ENCODE data around the gene PTGR2.

PTGR2 gene

DNA sequence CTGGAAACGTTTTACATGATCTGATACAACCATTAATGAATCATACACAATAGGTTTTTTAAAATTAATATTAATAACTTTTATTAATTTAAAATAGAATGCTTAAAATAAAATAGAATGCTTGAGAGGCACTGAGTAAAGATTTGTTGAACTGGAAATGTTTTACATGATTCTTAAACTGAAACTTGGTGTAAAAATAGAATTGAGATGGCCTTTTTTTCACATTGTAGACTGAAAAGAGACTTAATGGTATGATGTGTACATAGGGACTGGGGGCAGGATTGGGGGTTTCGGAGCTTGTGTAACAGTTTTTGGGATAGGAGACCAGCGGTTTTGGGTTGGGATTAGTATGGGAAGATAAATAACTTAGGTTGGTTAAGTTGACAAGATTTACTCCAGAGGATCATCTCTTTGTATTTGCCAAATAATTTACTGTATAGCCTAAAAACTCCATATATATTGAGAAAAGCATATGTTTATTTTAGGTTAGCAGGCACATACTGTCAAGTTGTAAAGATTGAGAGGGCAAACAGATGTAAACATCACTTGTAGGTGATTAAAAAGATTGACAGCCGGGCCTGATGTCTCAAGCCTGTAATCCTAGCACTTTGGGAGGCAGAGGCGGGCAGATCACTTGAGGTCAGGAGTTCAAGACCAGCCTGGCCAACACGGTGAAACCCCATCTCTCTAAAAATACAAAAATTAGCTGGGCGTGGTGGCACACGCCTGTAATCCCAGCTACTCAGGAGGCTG, 33.0 kb downstream of the PTGR2 start:
- no peaks in the 10 kb centered on the region for H3K9me2 ChIP-seq (replicated peaks; ENCODE audit: insufficient read depth, low read length)
- peaks cover 23% of the 10 kb centered on the region for H3F3A ChIP-seq (ENCODE audit: insufficient read depth)
- no peaks in the 10 kb centered on the region for H3K27me3 ChIP-seq (ENCODE audit: low read length)
- peak overlapping the region; percentile 20 for H3K4me2 ChIP-seq (ENCODE audit: low read depth, low read length, poor library complexity, severe bottlenecking)
- no peak overlapping the region for H3K27ac ChIP-seq (ENCODE audit: low read depth, low read length)
- H3K36me3 ChIP-seq (ENCODE audit: low read length): no peaks in the 10 kb centered on the region
- TF ChIP-seq, protein P1, sequence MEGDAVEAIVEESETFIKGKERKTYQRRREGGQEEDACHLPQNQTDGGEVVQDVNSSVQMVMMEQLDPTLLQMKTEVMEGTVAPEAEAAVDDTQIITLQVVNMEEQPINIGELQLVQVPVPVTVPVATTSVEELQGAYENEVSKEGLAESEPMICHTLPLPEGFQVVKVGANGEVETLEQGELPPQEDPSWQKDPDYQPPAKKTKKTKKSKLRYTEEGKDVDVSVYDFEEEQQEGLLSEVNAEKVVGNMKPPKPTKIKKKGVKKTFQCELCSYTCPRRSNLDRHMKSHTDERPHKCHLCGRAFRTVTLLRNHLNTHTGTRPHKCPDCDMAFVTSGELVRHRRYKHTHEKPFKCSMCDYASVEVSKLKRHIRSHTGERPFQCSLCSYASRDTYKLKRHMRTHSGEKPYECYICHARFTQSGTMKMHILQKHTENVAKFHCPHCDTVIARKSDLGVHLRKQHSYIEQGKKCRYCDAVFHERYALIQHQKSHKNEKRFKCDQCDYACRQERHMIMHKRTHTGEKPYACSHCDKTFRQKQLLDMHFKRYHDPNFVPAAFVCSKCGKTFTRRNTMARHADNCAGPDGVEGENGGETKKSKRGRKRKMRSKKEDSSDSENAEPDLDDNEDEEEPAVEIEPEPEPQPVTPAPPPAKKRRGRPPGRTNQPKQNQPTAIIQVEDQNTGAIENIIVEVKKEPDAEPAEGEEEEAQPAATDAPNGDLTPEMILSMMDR (IDR thresholded peaks at IDR 0.05; ENCODE audit: insufficient read depth, low read length, poor library complexity, severe bottlenecking): no peak
- TF ChIP-seq EZH2phosphoT487 (conservative IDR thresholded peaks at IDR 0.05; ENCODE audit: low read length): no peak
- peaks cover 6% of the 10 kb centered on the region; the same call in 1 of the 2 replicates for H4K20me1 ChIP-seq (ENCODE audit: low read depth, low read length)
- no peak overlapping the region for H3K9ac ChIP-seq (ENCODE audit: low read length)
- H2AFZ ChIP-seq (ENCODE audit: low read depth, low read length, severe bottlenecking): no peak overlapping the region
- no peaks in the 10 kb centered on the region for H3K9me3 ChIP-seq (ENCODE audit: insufficient read depth, low read length)
- H3K4me3 ChIP-seq (ENCODE audit: insufficient read depth, low read length, poor library complexity, severe bottlenecking): no peak overlapping the region
- peaks cover 42% of the 10 kb centered on the region for H3K79me2 ChIP-seq (ENCODE audit: insufficient read depth, low read length)

DNA sequence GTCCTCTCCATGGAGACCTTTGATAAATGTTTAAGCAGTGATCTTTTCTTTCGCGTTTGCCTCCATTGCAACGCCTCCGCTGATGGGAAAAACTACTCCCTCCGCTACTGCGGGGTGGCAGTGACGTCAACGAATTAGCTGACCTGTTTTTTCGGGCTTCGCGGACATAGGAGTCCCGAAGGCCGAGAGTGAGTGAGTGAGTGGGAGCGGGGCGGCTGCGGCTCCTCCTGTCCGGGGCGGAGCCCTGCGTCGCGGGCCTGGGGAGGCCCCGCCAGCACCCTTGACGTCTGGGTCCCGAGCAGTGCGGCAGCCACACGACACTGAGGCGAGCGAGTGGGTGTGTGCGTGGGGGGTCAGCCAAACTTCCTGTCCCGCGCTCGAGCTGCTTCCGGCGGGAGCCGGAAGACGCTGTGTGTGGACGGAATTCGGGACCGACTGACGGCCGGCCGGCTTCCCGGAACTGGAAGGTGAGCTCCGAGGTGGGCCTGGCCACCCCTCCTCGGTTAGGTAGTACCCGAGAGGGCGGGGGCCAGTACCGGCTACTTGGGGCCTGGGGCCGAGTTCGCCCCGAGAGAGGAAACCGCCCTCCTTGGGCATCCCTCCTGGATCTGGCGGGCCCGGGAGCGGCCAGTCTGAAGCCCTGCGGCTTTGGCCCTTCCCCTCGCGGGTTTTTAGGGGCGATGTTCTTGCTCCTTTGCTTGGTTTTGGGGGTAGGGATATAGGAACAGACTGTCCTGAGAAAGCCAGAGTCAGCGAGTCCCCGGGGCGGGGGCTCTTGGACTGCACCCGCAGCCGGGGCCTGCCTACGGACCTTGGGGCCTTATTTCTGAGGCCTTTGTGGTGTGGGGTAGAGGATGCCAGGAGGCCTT, 35.1 kb downstream of the PTGR2 start, which contains the start of gene ZNF410:
Gene ZNF410 (plus strand): TSS at position 411 of the 869 bp plus-strand sequence. CDS start 5,317 bp downstream, outside the sequence.
- Histone ChIP-seq H3K9me2 (replicated peaks; ENCODE audit: insufficient read depth, low read length) (no peaks in the 10 kb centered on the region), H2AFZ (ENCODE audit: low read depth, low read length, severe bottlenecking) (peak within 1 kb of the TSS; percentile 67), H3K27ac (ENCODE audit: low read depth, low read length) (peak within 1 kb of the TSS; percentile 65), H3K9ac (ENCODE audit: low read length) (peak within 1 kb of the TSS; percentile 92), H3K36me3 (ENCODE audit: low read length) (no peaks in the 10 kb centered on the region), H3K4me2 (ENCODE audit: low read depth, low read length, poor library complexity, severe bottlenecking) (peak within 1 kb of the TSS; percentile 96), H3F3A (ENCODE audit: insufficient read depth) (peaks cover 23% of the 10 kb centered on the region), H3K9me3 (ENCODE audit: insufficient read depth, low read length) (no peaks in the 10 kb centered on the region), H4K20me1 (ENCODE audit: low read depth, low read length) (peaks cover 6% of the 10 kb centered on the region; the same call in 1 of the 2 replicates), H3K4me3 (ENCODE audit: insufficient read depth, low read length, poor library complexity, severe bottlenecking) (peak within 1 kb of the TSS; percentile 75), H3K27me3 (ENCODE audit: low read length) (no peaks in the 10 kb centered on the region), H3K79me2 (ENCODE audit: insufficient read depth, low read length) (peaks cover 62% of the 10 kb centered on the region)
- no peak for TF ChIP-seq EZH2phosphoT487 (conservative IDR thresholded peaks at IDR 0.05; ENCODE audit: low read length)
- TF ChIP-seq, protein P1 (IDR thresholded peaks at IDR 0.05; ENCODE audit: insufficient read depth, low read length, poor library complexity, severe bottlenecking): no peak

DNA sequence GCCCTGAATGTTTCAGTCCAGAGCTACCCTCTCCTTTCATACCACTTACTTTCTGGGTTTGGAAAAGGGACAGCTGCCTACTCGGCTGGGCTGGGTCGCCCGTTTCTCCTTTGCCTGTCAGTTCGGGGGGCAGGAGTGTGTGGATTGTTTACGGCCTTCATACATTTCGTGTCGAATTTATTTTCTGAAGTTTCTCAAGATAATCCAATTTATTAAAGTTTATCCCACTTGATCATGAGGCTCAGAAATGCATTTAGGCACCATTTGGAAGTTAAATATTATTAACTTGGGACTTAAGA, 35.6 kb downstream of the PTGR2 start:
- TF ChIP-seq, protein P1 (IDR thresholded peaks at IDR 0.05; ENCODE audit: insufficient read depth, low read length, poor library complexity, severe bottlenecking): no peak
- TF ChIP-seq EZH2phosphoT487 (conservative IDR thresholded peaks at IDR 0.05; ENCODE audit: low read length): no peak
- H3K4me2 ChIP-seq (ENCODE audit: low read depth, low read length, poor library complexity, severe bottlenecking): peak overlapping the region; percentile 96
- H3K4me3 ChIP-seq (ENCODE audit: insufficient read depth, low read length, poor library complexity, severe bottlenecking): peak overlapping the region; percentile 75
- peak overlapping the region; percentile 65 for H3K27ac ChIP-seq (ENCODE audit: low read depth, low read length)
- peaks cover 6% of the 10 kb centered on the region; the same call in 1 of the 2 replicates for H4K20me1 ChIP-seq (ENCODE audit: low read depth, low read length)
- peaks cover 67% of the 10 kb centered on the region for H3K79me2 ChIP-seq (ENCODE audit: insufficient read depth, low read length)
- peak overlapping the region; percentile 92 for H3K9ac ChIP-seq (ENCODE audit: low read length)
- H3F3A ChIP-seq (ENCODE audit: insufficient read depth): peaks cover 23% of the 10 kb centered on the region
- peak overlapping the region; percentile 67 for H2AFZ ChIP-seq (ENCODE audit: low read depth, low read length, severe bottlenecking)
- H3K36me3 ChIP-seq (ENCODE audit: low read length): no peaks in the 10 kb centered on the region
- no peaks in the 10 kb centered on the region for H3K9me2 ChIP-seq (replicated peaks; ENCODE audit: insufficient read depth, low read length)
- no peaks in the 10 kb centered on the region for H3K9me3 ChIP-seq (ENCODE audit: insufficient read depth, low read length)
- no peaks in the 10 kb centered on the region for H3K27me3 ChIP-seq (ENCODE audit: low read length)

Data from SU-DHL-6 (cell line).